ENCODE results near the gene NFAT5. TPM values are rescaled to one million over a fixed set of nuclear protein-coding genes. Genes with fewer than 3 reads are reported as not detected.

The NFAT5 gene
- total RNA-seq, 1 experiment from 2014 or later: 57.9 TPM

DNA sequence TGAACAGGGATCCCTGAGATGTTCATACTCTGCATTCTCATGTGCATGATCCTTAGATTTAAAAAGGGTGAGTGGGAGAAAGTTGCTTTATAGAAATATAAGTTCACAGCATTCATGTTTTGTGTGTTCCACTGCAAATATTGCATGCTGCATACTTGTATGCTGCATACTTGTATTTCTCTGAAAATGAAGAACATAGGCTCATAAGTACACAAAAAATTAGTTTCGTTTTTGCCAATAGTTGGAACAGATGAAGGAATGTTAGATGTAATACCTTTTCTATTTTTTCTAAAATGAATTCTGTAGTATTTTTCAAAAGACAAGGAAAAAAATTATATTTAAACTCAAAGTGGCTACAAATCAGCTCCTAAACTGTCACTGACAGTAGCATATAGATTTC is 79.0 kb downstream of the NFAT5 start:
- DNase-seq: no peak
- TF ChIP-seq, protein P1, sequence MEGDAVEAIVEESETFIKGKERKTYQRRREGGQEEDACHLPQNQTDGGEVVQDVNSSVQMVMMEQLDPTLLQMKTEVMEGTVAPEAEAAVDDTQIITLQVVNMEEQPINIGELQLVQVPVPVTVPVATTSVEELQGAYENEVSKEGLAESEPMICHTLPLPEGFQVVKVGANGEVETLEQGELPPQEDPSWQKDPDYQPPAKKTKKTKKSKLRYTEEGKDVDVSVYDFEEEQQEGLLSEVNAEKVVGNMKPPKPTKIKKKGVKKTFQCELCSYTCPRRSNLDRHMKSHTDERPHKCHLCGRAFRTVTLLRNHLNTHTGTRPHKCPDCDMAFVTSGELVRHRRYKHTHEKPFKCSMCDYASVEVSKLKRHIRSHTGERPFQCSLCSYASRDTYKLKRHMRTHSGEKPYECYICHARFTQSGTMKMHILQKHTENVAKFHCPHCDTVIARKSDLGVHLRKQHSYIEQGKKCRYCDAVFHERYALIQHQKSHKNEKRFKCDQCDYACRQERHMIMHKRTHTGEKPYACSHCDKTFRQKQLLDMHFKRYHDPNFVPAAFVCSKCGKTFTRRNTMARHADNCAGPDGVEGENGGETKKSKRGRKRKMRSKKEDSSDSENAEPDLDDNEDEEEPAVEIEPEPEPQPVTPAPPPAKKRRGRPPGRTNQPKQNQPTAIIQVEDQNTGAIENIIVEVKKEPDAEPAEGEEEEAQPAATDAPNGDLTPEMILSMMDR (IDR thresholded peaks at IDR 0.05; ENCODE audit: unreplicated experiment): no peak
- intact Hi-C loops (cut with micrococcal nuclease; ENCODE audit: unreplicated experiment): no loop called here
- Mint-ChIP-seq H3K9me3 (ENCODE audit: low read depth, unreplicated experiment) (no peaks in the 10 kb centered on the region), H3K27ac (ENCODE audit: unreplicated experiment) (no peak overlapping the region), H3K4me3 (ENCODE audit: low read depth, unreplicated experiment) (no peak overlapping the region), H3K4me1 (ENCODE audit: low read depth, unreplicated experiment) (no peaks in the 10 kb centered on the region), H3K36me3 (ENCODE audit: insufficient read depth, unreplicated experiment) (peaks cover 21% of the 10 kb centered on the region), H3K27me3 (ENCODE audit: unreplicated experiment) (no peaks in the 10 kb centered on the region)
- CTCF ChIA-PET: no interaction called here
- BruUV-seq (replicated peaks): no TSS peak

DNA sequence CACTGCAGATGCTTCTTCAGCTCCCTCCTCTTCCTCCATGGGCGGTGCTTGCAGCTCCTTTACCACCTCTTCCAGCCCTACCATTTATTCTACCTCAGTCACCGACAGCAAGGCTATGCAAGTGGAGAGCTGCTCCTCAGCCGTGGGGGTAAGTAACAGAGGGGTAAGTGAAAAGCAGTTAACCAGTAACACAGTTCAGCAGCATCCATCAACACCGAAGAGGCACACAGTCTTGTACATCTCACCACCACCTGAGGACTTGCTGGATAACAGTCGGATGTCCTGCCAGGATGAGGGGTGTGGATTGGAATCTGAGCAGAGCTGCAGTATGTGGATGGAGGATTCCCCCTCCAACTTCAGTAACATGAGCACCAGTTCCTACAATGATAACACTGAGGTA is 81.3 kb downstream of the NFAT5 start:
- H3K4me3 Mint-ChIP-seq (ENCODE audit: low read depth, unreplicated experiment): no peak overlapping the region
- H3K27ac Mint-ChIP-seq (ENCODE audit: unreplicated experiment): no peak overlapping the region
- no peaks in the 10 kb centered on the region for H3K27me3 Mint-ChIP-seq (ENCODE audit: unreplicated experiment)
- intact Hi-C loops (cut with micrococcal nuclease; ENCODE audit: unreplicated experiment): no loop called here
- H3K36me3 Mint-ChIP-seq (ENCODE audit: insufficient read depth, unreplicated experiment): peaks cover 35% of the 10 kb centered on the region
- no peaks in the 10 kb centered on the region for H3K4me1 Mint-ChIP-seq (ENCODE audit: low read depth, unreplicated experiment)
- no peaks in the 10 kb centered on the region for H3K9me3 Mint-ChIP-seq (ENCODE audit: low read depth, unreplicated experiment)
- BruUV-seq (replicated peaks): no TSS peak
- CTCF ChIA-PET: no interaction called here
- no peak for DNase-seq
- TF ChIP-seq, protein P1 (IDR thresholded peaks at IDR 0.05; ENCODE audit: unreplicated experiment): no peak

DNA sequence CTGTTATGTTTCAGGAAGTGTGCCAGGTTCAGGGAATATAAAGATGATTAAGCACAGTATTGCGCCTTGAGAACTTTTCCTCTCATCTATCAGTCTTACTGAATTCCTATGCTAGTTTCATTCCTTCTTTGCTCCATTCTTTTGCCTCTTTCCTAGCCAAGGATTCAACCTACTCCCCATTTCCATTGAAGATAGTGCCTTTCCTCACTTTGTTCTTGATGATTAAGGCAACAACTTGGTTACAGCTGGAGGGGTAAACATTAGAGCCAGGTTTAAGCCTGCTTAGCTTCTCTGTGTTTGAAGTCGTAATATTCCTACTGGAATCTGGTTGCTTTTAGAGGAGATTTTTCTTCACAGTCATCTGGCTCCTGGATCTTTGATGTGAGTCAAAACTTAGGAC is 85.5 kb downstream of the NFAT5 start:
- CTCF ChIA-PET: interaction anchor here (0.6 to 0.7 kb wide), 2 partner anchors 83 to 332 kb away, joined by 3 to 5 read pairs; no protein-coding TSS in a partner anchor
- Mint-ChIP-seq H3K4me3 (ENCODE audit: low read depth, unreplicated experiment) (no peak overlapping the region), H3K27me3 (ENCODE audit: unreplicated experiment) (no peaks in the 10 kb centered on the region), H3K9me3 (ENCODE audit: low read depth, unreplicated experiment) (no peaks in the 10 kb centered on the region), H3K27ac (ENCODE audit: unreplicated experiment) (no peak overlapping the region), H3K36me3 (ENCODE audit: insufficient read depth, unreplicated experiment) (peaks cover 56% of the 10 kb centered on the region), H3K4me1 (ENCODE audit: low read depth, unreplicated experiment) (peaks cover 10% of the 10 kb centered on the region)
- no TSS peak for BruUV-seq (replicated peaks)
- DNase-seq: no peak
- TF ChIP-seq, protein P1 (IDR thresholded peaks at IDR 0.05; ENCODE audit: unreplicated experiment): no peak
- intact Hi-C loops (cut with micrococcal nuclease; ENCODE audit: unreplicated experiment): no loop called here

DNA sequence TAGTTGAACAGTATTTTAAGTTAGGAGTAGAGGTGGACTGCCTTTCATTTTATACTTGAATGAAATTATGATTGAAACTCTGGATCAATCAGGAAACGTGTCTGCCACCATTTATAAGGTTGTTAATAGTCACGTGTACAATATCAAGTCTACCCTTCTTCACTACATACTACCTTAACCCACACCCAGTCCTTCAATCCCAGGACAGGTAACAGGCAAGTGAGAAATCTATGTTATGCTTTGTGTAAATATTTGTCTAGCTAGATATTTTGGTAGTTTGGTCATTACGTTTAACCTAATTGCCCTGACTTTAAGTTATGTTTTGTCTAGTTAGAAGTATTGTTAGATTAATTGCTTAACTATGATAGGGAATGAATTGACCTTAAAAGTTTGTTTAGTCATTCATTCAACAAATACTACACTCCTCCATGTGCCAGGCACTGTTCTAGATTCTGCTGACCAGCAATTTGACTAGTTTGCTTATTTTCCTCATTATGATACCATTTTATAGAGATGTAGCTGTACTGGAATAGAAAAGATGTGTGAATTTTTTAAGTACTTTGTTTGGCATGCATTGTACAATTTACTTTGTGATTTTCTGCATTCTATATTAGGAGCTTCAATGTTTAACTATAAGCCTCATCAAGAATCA is 88.6 kb downstream of the NFAT5 start:
- H3K4me1 Mint-ChIP-seq (ENCODE audit: low read depth, unreplicated experiment): peaks cover 10% of the 10 kb centered on the region
- no peaks in the 10 kb centered on the region for H3K27me3 Mint-ChIP-seq (ENCODE audit: unreplicated experiment)
- H3K36me3 Mint-ChIP-seq (ENCODE audit: insufficient read depth, unreplicated experiment): peaks cover 66% of the 10 kb centered on the region
- H3K9me3 Mint-ChIP-seq (ENCODE audit: low read depth, unreplicated experiment): no peaks in the 10 kb centered on the region
- DNase-seq: no peak
- H3K27ac Mint-ChIP-seq (ENCODE audit: unreplicated experiment): no peak overlapping the region
- H3K4me3 Mint-ChIP-seq (ENCODE audit: low read depth, unreplicated experiment): no peak overlapping the region
- intact Hi-C loops (cut with micrococcal nuclease; ENCODE audit: unreplicated experiment): no loop called here
- BruUV-seq (replicated peaks): no TSS peak
- CTCF ChIA-PET: no interaction called here
- TF ChIP-seq, protein P1 (IDR thresholded peaks at IDR 0.05; ENCODE audit: unreplicated experiment): no peak

Measured in Calu3 (cell line).